NCI-H510A treated with DMSO at 0.1 percent for 48 hours (cell line): ENCODE results near the gene AADACL3.
"Not testable (repeated sequence)": the region's sequence is repeated elsewhere in the genome, so short reads cannot be mapped to it uniquely, and the experiment has no call there.

Experiments used
- DNase-seq: peaks from one replicate; lab custom pipeline; 2025; lab: John Stamatoyannopoulos, UW

The AADACL3 gene

GRCh38 chr1:12714710-12715475 lies 1.0 kb upstream of the AADACL3 start:
- DNase-seq: no peak

GRCh38 chr1:12717301-12717838 lies 1.5 kb downstream of the AADACL3 start:
- no peak for DNase-seq

GRCh38 chr1:12722626-12723025 lies 6.7 kb downstream of the AADACL3 start:
- no peak for DNase-seq

- DNase-seq: no peak
Measured at GRCh38 chr1:12728391-12728790, 12.5 kb downstream of the AADACL3 start.

- DNase-seq: no peak
Measured at GRCh38 chr1:12730156-12730555, 14.2 kb downstream of the AADACL3 start.

GRCh38 chr1:12731084-12731483 lies 15.2 kb downstream of the AADACL3 start:
- DNase-seq: not testable (repeated sequence)

GRCh38 chr1:12734651-12735050 lies 18.7 kb downstream of the AADACL3 start:
- DNase-seq: no peak

- no peak for DNase-seq
Measured at GRCh38 chr1:12738934-12739333, 23.0 kb downstream of the AADACL3 start.

GRCh38 chr1:12739613-12740012 lies 23.7 kb downstream of the AADACL3 start:
- no peak for DNase-seq

GRCh38 chr1:12741946-12742345 lies 26.0 kb downstream of the AADACL3 start:
- DNase-seq: no peak

- DNase-seq: no peak
Measured at GRCh38 chr1:12745126-12745991, 29.4 kb downstream of the AADACL3 start.

GRCh38 chr1:12745992-12746323 lies 30.0 kb downstream of the AADACL3 start, which contains the start of gene CFAP107:
TSS of gene CFAP107 (plus strand) at chr1:12746200. CDS start at chr1:12746431, 231 bp downstream.
- no peak for DNase-seq

- no peak for DNase-seq
Measured at GRCh38 chr1:12748778-12749355, 33.0 kb downstream of the AADACL3 start.

GRCh38 chr1:12754738-12755137 lies 38.8 kb downstream of the AADACL3 start:
- DNase-seq: no peak

GRCh38 chr1:12756273-12756672 lies 40.4 kb downstream of the AADACL3 start:
- no peak for DNase-seq

- no peak for DNase-seq
Measured at GRCh38 chr1:12756768-12757413, 41.0 kb downstream of the AADACL3 start.

- no peak for DNase-seq
Measured at GRCh38 chr1:12757836-12758235, 41.9 kb downstream of the AADACL3 start.

GRCh38 chr1:12760256-12760795 lies 44.4 kb downstream of the AADACL3 start:
- DNase-seq: no peak

GRCh38 chr1:12761781-12762180 lies 45.9 kb downstream of the AADACL3 start:
- DNase-seq: no peak

- DNase-seq: no peak
Measured at GRCh38 chr1:12762766-12763165, 46.9 kb downstream of the AADACL3 start.

- no peak for DNase-seq
Measured at GRCh38 chr1:12763479-12763878, 47.6 kb downstream of the AADACL3 start.

- DNase-seq: no peak
Measured at GRCh38 chr1:12764016-12764415, 48.1 kb downstream of the AADACL3 start.
